Mucosa of descending colon (tissue), 3 donors: ENCODE results near the gene PAX7. TPM values are rescaled to one million over a fixed set of nuclear protein-coding genes. Genes with fewer than 3 reads are reported as not detected.

ENCODE experiments used
- ATAC-seq: fragments of 200-7000 bp; cut with Tn5 transposase; one replicate; pipeline ENCODE4 v1.9.1; 2020; ENCODE audit warnings: mild to moderate bottlenecking, moderate library complexity
- DNase-seq, 3 donors: peaks; one replicate each; pipeline ENCODE4 v3.0.0-alpha.2; 2020
- H3K36me3 ChIP-seq: fragments of 200-600 bp; one replicate; pipeline ENCODE4 v1.8.0; 2021; ENCODE audit warnings: low read depth, mild to moderate bottlenecking
- H3K4me1 ChIP-seq: fragments of 200-600 bp; one replicate; pipeline ENCODE4 v1.8.0; 2021; ENCODE audit warnings: low read depth, mild to moderate bottlenecking
- H3K4me3 ChIP-seq: fragments of 200-600 bp; one replicate; pipeline ENCODE4 v1.8.0; 2021; ENCODE audit warnings: mild to moderate bottlenecking
- H3K9me3 ChIP-seq: fragments of 200-600 bp; one replicate; pipeline ENCODE4 v1.8.0; 2021; ENCODE audit warnings: mild to moderate bottlenecking
- intact Hi-C, 2 donors: fragments of 100-400 bp; cut with DNase I in 1 of 2; cut with micrococcal nuclease in 1 of 2; formaldehyde crosslinking; loops; one replicate each; pipeline versions ENCODE4 v1.11.0 to v1.11.1; 2022; cut with DNase I, micrococcal nuclease
- total RNA-seq, 3 donors: library from RNA; stranded (reverse); fragmentation: NEBNext Ultra II Directional in 2 of 3; extraction: Animal tissue kit (Norgen Biotek cat#: 25700) in 2 of 3; gene quantifications; one replicate each; pipeline versions ENCODE4 v1.2.1 to v1.2.4, GENCODE V29; 2021 to 2023
- TF ChIP-seq, protein P1 (sequence below): fragments of 200-600 bp; IDR thresholded peaks from one replicate; pipeline ENCODE4 v1.8.0; 2022; ENCODE audit warnings: antibody characterized with exemption, mild to moderate bottlenecking
- donor health status: DM: no; HTN: no; CAD: no; lungs with moderate emphysema.
- donor health status: DM: no; HTN: no; CAD: no.
- donor health status: DM: no; HTN: yes; CAD: no.

The PAX7 gene
- total RNA-seq, 3 donors from 2014 or later = not detected

GRCh38 chr1:18644973-18645746 lies 14.5 kb downstream of the PAX7 start:
- DNase-seq (no peak), ATAC-seq (no peak)
- intact Hi-C loops = no loop called here
- no peaks in the 10 kb centered on the region for H3K4me1 ChIP-seq
- H3K36me3 ChIP-seq = no peaks in the 10 kb centered on the region
- H3K9me3 ChIP-seq = no peaks in the 10 kb centered on the region
- TF ChIP-seq, protein P1, sequence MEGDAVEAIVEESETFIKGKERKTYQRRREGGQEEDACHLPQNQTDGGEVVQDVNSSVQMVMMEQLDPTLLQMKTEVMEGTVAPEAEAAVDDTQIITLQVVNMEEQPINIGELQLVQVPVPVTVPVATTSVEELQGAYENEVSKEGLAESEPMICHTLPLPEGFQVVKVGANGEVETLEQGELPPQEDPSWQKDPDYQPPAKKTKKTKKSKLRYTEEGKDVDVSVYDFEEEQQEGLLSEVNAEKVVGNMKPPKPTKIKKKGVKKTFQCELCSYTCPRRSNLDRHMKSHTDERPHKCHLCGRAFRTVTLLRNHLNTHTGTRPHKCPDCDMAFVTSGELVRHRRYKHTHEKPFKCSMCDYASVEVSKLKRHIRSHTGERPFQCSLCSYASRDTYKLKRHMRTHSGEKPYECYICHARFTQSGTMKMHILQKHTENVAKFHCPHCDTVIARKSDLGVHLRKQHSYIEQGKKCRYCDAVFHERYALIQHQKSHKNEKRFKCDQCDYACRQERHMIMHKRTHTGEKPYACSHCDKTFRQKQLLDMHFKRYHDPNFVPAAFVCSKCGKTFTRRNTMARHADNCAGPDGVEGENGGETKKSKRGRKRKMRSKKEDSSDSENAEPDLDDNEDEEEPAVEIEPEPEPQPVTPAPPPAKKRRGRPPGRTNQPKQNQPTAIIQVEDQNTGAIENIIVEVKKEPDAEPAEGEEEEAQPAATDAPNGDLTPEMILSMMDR = no peak
- H3K4me3 ChIP-seq = no peak overlapping the region

DNA sequence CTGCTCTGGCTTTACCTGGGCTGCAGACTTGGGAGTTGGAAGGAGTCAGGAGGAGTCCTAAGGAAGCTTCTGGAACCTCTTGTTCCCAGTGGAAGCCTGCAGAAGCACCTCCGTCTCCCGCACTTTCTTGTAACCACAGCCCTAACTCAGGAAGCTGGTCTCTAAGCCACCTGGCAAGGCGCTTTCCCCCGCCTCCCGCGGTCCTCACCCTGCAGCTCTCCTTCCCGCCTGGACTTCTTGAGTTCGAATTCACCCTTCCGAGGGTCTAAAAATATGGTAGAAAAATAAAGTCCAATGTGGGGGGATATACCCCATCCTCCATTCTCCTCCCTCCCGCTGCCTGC lies 15.1 kb downstream of the PAX7 start:
- H3K9me3 ChIP-seq = no peaks in the 10 kb centered on the region
- H3K4me3 ChIP-seq = no peak overlapping the region
- TF ChIP-seq, protein P1 = no peak
- intact Hi-C loops = no loop called here
- H3K36me3 ChIP-seq = no peaks in the 10 kb centered on the region
- no peak for DNase-seq
- ATAC-seq = no peak
- H3K4me1 ChIP-seq = no peaks in the 10 kb centered on the region

- no peaks in the 10 kb centered on the region for H3K9me3 ChIP-seq
- H3K4me1 ChIP-seq = no peaks in the 10 kb centered on the region
- ATAC-seq = no peak
- H3K36me3 ChIP-seq = no peaks in the 10 kb centered on the region
- TF ChIP-seq, protein P1 = no peak
- H3K4me3 ChIP-seq = no peak overlapping the region
- intact Hi-C loops = no loop called here
- no peak for DNase-seq
Observed at GRCh38 chr1:18646091-18646785, 15.6 kb downstream of the PAX7 start.

- TF ChIP-seq, protein P1 = no peak
- Histone ChIP-seq H3K4me3 (no peak overlapping the region), H3K36me3 (no peaks in the 10 kb centered on the region), H3K9me3 (no peaks in the 10 kb centered on the region), H3K4me1 (no peaks in the 10 kb centered on the region)
- DNase-seq = no peak
- ATAC-seq = no peak
- intact Hi-C loops = no loop called here
Observed at GRCh38 chr1:18646786-18647410, 16.3 kb downstream of the PAX7 start.

DNA sequence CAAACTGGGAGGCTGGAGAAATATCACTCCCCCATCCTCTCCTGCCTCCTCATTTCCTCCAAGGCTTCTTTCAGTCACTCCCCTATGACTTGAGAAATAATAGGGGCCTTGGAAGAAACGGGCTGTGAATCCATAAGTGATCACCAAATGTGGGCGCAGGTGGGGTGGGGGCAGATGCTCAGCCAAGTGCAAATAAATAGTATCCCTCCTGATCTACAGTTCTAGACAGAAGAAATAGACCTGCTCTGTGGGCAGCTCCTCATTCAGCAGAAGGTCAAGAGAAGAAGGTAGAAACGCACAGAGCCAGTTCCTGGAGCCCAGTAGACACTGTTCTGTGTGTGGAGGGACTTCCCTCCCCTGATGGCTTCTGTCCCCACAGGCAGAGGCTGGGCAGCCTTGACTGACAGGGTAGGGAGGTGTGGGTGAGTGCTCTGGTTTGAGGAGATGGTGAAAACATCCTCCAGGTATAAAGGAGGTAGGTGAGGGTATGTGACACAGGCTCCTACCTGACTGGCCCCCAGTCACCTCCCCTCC lies 17.1 kb downstream of the PAX7 start:
- Histone ChIP-seq H3K36me3 (no peaks in the 10 kb centered on the region), H3K9me3 (no peaks in the 10 kb centered on the region), H3K4me3 (no peak overlapping the region), H3K4me1 (no peaks in the 10 kb centered on the region)
- intact Hi-C loops = no loop called here
- DNase-seq (no peak), ATAC-seq (no peak)
- TF ChIP-seq, protein P1 = no peak
